Thoracic aorta (tissue), 2 donors: Measurements from ENCODE around the gene TIMP4. TPM values are rescaled to one million over a fixed set of nuclear protein-coding genes. Genes with fewer than 3 reads are reported as not detected.

Source experiments
- ATAC-seq: fragments of 150-250 bp; one replicate; pipeline ENCODE4 v1.8.0; 2017; ENCODE audit warnings: low read depth; ENCODE audit not compliant: insufficient number of reproducible peaks, low FRiP score
- DNase-seq: peaks from one replicate; pipeline ENCODE4 v3.0.0-alpha.2; 2020; ENCODE audit warnings: low spot score
- H3K27ac ChIP-seq, 2 donors: fragments of 200-600 bp; sonication (generic); 1 replicate in 1 of 2; 2 replicates in 1 of 2; pipeline ENCODE4 v1.5.1; 2016; ENCODE audit warnings: mild to moderate bottlenecking in 2 of 2, moderate library complexity in 2 of 2
- H3K27me3 ChIP-seq: fragments of 200-600 bp; sonication (generic); replicated peaks from 2 replicates; pipeline ENCODE4 v1.6.0; 2016; ENCODE audit warnings: mild to moderate bottlenecking; ENCODE audit not compliant: insufficient read depth
- H3K36me3 ChIP-seq: fragments of 200-600 bp; sonication (generic); one replicate; pipeline ENCODE4 v1.5.1; 2016
- H3K4me1 ChIP-seq, 2 donors: fragments of 200-600 bp; sonication (generic); 1 replicate in 1 of 2; 2 replicates in 1 of 2; pipeline versions ENCODE4 v1.5.1 to v1.6.0; 2016; ENCODE audit warnings: low read depth in 2 of 2, mild to moderate bottlenecking in 1 of 2; ENCODE audit not compliant: control insufficient read depth in 1 of 2
- H3K4me3 ChIP-seq: fragments of 200-600 bp; sonication (generic); 2 replicates; pipeline ENCODE4 v1.5.1; 2016; ENCODE audit warnings: mild to moderate bottlenecking
- H3K9me3 ChIP-seq: fragments of 200-600 bp; sonication (generic); 2 replicates; pipeline ENCODE4 v1.5.1; 2016
- total RNA-seq, 2 donors: library from RNA; depleted of rRNA; stranded (reverse); fragments of >200 nt; gene quantifications; one replicate each; pipeline versions ENCODE4 v1.1.0 to v1.2.3, GENCODE V29; 2016
- TF ChIP-seq, protein P1 (sequence below): fragments of 200-600 bp; sonication (generic); IDR thresholded peaks from one replicate; pipeline ENCODE4 v1.5.1; 2019; ENCODE audit warnings: antibody characterized with exemption

The TIMP4 gene
- total RNA-seq, 2 donors from 2014 or later, result 56.7 to 73.9 TPM

- H3K4me1 ChIP-seq, result no peaks in the 10 kb centered on the region
- DNase-seq (no peak), ATAC-seq (no peak)
- H3K27me3 ChIP-seq, result no peaks in the 10 kb centered on the region
- no peaks in the 10 kb centered on the region for H3K36me3 ChIP-seq
- no peaks in the 10 kb centered on the region for H3K9me3 ChIP-seq
- TF ChIP-seq, protein P1, sequence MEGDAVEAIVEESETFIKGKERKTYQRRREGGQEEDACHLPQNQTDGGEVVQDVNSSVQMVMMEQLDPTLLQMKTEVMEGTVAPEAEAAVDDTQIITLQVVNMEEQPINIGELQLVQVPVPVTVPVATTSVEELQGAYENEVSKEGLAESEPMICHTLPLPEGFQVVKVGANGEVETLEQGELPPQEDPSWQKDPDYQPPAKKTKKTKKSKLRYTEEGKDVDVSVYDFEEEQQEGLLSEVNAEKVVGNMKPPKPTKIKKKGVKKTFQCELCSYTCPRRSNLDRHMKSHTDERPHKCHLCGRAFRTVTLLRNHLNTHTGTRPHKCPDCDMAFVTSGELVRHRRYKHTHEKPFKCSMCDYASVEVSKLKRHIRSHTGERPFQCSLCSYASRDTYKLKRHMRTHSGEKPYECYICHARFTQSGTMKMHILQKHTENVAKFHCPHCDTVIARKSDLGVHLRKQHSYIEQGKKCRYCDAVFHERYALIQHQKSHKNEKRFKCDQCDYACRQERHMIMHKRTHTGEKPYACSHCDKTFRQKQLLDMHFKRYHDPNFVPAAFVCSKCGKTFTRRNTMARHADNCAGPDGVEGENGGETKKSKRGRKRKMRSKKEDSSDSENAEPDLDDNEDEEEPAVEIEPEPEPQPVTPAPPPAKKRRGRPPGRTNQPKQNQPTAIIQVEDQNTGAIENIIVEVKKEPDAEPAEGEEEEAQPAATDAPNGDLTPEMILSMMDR, result no peak
- H3K27ac ChIP-seq, result no peak overlapping the region
- no peak overlapping the region for H3K4me3 ChIP-seq
Measured at GRCh38 chr3:12114251-12114650, 44.5 kb downstream of the TIMP4 start.

DNA sequence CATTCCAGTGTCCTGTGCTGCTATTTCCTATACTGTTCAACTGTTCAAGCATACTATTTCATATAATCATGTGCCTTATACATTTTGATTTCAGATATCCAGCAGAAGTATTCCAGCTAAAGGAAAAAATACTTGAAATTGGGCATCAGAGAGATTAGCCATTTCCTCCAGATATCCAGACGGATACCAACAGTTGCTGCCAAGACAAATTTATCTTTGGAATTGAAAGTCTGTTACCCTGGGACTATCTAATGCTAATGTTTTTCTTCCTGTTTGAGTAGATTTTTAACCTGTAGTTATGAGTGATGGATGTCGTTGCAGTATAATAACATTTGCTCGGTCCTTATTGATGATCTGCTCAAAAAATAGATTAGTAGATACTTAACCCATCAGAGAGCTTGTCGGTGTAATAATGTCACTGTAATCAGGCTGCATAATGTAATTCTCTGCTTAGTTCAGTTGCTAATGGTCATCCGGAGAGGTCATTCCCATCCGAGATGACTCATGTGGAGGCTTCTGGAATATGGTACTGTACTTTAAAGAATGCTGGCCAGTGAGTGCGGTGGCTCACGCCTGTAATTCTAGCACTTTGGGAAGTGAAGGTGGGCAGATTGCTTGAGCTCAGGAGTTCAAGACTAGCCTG lies 51.5 kb downstream of the TIMP4 start:
- no peak for DNase-seq
- Histone ChIP-seq H3K27me3 (no peaks in the 10 kb centered on the region), H3K9me3 (no peaks in the 10 kb centered on the region), H3K4me1 (no peaks in the 10 kb centered on the region), H3K27ac (no peak overlapping the region), H3K4me3 (no peak overlapping the region), H3K36me3 (no peaks in the 10 kb centered on the region)
- ATAC-seq, result no peak
- TF ChIP-seq, protein P1, result no peak

Other genes starting within 250 kb of the TIMP4 start
- gene SYN2, start 154.5 kb downstream of the TIMP4 start, total RNA-seq, result under 1 TPM in 1 of 2 donors, not detected in 1; 0.35 TPM
- 10 to 100 TPM in 1 of 2 donors, 1 to 10 TPM in 1; 8.5 to 13.1 TPM for gene PPARG, start 130.2 kb upstream of the TIMP4 start, total RNA-seq